K562 (cell line): Measurements from ENCODE around the gene HDAC7. TPM values are rescaled to one million over a fixed set of nuclear protein-coding genes. Genes with fewer than 3 reads are reported as not detected.

Experiments used
- ATF7 ChIP-seq: fragments of 450-650 bp; IDR thresholded peaks from 2 replicates; pipeline ENCODE4 v1.7.1; 2014; ENCODE audit warnings: mild to moderate bottlenecking, moderate library complexity
- BRF2 ChIP-seq: IDR thresholded peaks from 3 replicates; pipeline ENCODE4 v1.6.1; 2011; ENCODE audit warnings: borderline replicate concordance, mild to moderate bottlenecking; ENCODE audit not compliant: insufficient read length, insufficient read depth
- CREB3L1 ChIP-seq: fragments of 450-650 bp; IDR thresholded peaks from 2 replicates; pipeline ENCODE4 v1.6.1; 2014; ENCODE audit warnings: low read depth, mild to moderate bottlenecking, moderate library complexity, borderline replicate concordance
- HOMEZ ChIP-seq: fragments of 250-450 bp; sonication (Bioruptor Pico); IDR thresholded peaks from 2 replicates; pipeline ENCODE4 v1.4.0; 2020; ENCODE audit warnings: mild to moderate bottlenecking, moderate library complexity
- ILK ChIP-seq: fragments of 450-650 bp; IDR thresholded peaks from 2 replicates; pipeline ENCODE4 v1.6.1; 2016; ENCODE audit warnings: missing genetic modification characterization, low read depth, mild to moderate bottlenecking, missing compliant biosample characterization, moderate library complexity, borderline replicate concordance
- KAT7 ChIP-seq: sonication (generic); formaldehyde crosslinking; IDR thresholded peaks from 2 replicates; pipeline ENCODE4 v1.8.0; 2022; ENCODE audit warnings: missing genetic modification reagents, mild to moderate bottlenecking, borderline replicate concordance
- MAZ ChIP-seq, 2 experiments: fragments of 450-650 bp in 1 of 2; sonication (generic) in 1 of 2; formaldehyde crosslinking; IDR thresholded peaks in 1 of 2; conservative IDR thresholded peaks in 1 of 2; 2 replicates each; pipeline versions ENCODE4 v1.4.0 to v1.5.0; 2020; ENCODE audit warnings: mild to moderate bottlenecking in 1 of 2, missing genetic modification reagents in 1 of 2
- MBD2 ChIP-seq: sonication (generic); IDR thresholded peaks from 2 replicates; pipeline ENCODE4 v1.6.1; 2016; ENCODE audit warnings: low read depth, borderline replicate concordance
- NR3C1 ChIP-seq: sonication (generic); formaldehyde crosslinking; IDR thresholded peaks from 2 replicates; pipeline ENCODE4 v1.8.1; 2022; ENCODE audit warnings: missing genetic modification reagents
- NUFIP1 ChIP-seq: fragments of 450-650 bp; IDR thresholded peaks from 2 replicates; pipeline ENCODE4 v1.6.1; 2018; ENCODE audit not compliant: partially characterized antibody
- PHB ChIP-seq: fragments of 250-450 bp; sonication (Bioruptor Pico); IDR thresholded peaks from 2 replicates; pipeline ENCODE4 v1.5.0; 2021
- PRPF4 ChIP-seq: fragments of 200-400 bp; formaldehyde crosslinking; IDR thresholded peaks from one replicate; pipeline ENCODE4 v1.6.1; 2017; ENCODE audit warnings: low read length, low read depth, mild to moderate bottlenecking; ENCODE audit not compliant: insufficient read depth, poor library complexity, severe bottlenecking
- RBM17 ChIP-seq: fragments of 200-400 bp; formaldehyde crosslinking; IDR thresholded peaks from 2 replicates; pipeline ENCODE4 v1.6.1; 2017; ENCODE audit warnings: low read depth, mild to moderate bottlenecking, low read length, borderline replicate concordance
- RBM22 ChIP-seq: fragments of 200-400 bp; formaldehyde crosslinking; IDR thresholded peaks from 2 replicates; pipeline ENCODE4 v1.6.1; 2018; ENCODE audit warnings: low read length, low read depth; ENCODE audit not compliant: poor library complexity, severe bottlenecking
- RHOXF2B ChIP-seq: fragments of 250-450 bp; sonication (Bioruptor Pico); conservative IDR thresholded peaks from 2 replicates; pipeline ENCODE4 v1.5.1; 2021
- SIN3A ChIP-seq, 2 experiments: fragments of 150-350 bp in 1 of 2; IDR thresholded peaks; 2 replicates each; pipeline ENCODE4 v1.6.1; 2011 to 2016; ENCODE audit warnings: borderline replicate concordance in 2 of 2, low read depth in 2 of 2, low read length in 2 of 2, mild to moderate bottlenecking in 2 of 2, moderate library complexity in 2 of 2; ENCODE audit not compliant: control insufficient read depth in 1 of 2
- WHSC1 ChIP-seq: IDR thresholded peaks from one replicate; pipeline ENCODE4 v1.6.1; 2012; ENCODE audit warnings: low read length, control low read depth, inconsistent platforms
- ZC3H4 ChIP-seq: sonication (generic); formaldehyde crosslinking; IDR thresholded peaks from 2 replicates; pipeline ENCODE4 v1.9.0; 2021; ENCODE audit warnings: missing genetic modification reagents, borderline replicate concordance
- ZNF253 ChIP-seq: fragments of 250-450 bp; sonication (Bioruptor Pico); conservative IDR thresholded peaks from 2 replicates; pipeline ENCODE4 v1.6.1; 2021; ENCODE audit warnings: mild to moderate bottlenecking
- ZNF277 ChIP-seq: fragments of 250-450 bp; sonication (Bioruptor Pico); IDR thresholded peaks from 2 replicates; pipeline ENCODE4 v1.8.0; 2022; ENCODE audit warnings: inconsistent platforms, mild to moderate bottlenecking, moderate library complexity, borderline replicate concordance
- ZNF431 ChIP-seq: sonication (generic); formaldehyde crosslinking; IDR thresholded peaks from 2 replicates; pipeline ENCODE4 v1.8.0; 2022; ENCODE audit warnings: mild to moderate bottlenecking, missing genetic modification reagents
- ZNF551 ChIP-seq: fragments of 250-450 bp; sonication (Bioruptor Pico); IDR thresholded peaks from 2 replicates; pipeline ENCODE4 v1.5.0; 2021; ENCODE audit warnings: mild to moderate bottlenecking, moderate library complexity
- ZZZ3 ChIP-seq: fragments of 450-650 bp; IDR thresholded peaks from 2 replicates; pipeline ENCODE4 v1.6.1; 2016; ENCODE audit warnings: antibody characterized with exemption, mild to moderate bottlenecking, moderate library complexity
- polyA plus RNA-seq, 8 experiments: library from polyadenylated mRNA; depleted of rRNA in 4 of 8; stranded (reverse) in 5 of 8; unstranded in 3 of 8; fragments of >200 nt; fragmentation: Nextera tagmentation in 2 of 8; fragmentation: Illumina TruSeq in 1 of 8; extraction: Ambion mirVana in 2 of 8; extraction: Trizol in 1 of 8; gene quantifications; 2 replicates each; pipeline versions ENCODE4 v1.2.1 to v1.2.3, GENCODE V29; 2011 to 2014; ENCODE audit warnings: inconsistent platforms in 1 of 8, missing spikeins in 1 of 8
- total RNA-seq, 7 experiments: library from RNA; depleted of rRNA in 6 of 7; stranded (reverse); fragments of >200 nt in 6 of 7; fragmentation: Illumina TruSeq in 2 of 7; extraction: Trizol in 2 of 7; gene quantifications; 2 replicates each; pipeline versions ENCODE4 v1.2.1 to v1.2.3, GENCODE V29; 2011 to 2021; ENCODE audit warnings: low replicate concordance in 1 of 7

Gene HDAC7
- total and polyA plus RNA-seq, 9 of the 15 experiments (the other 6 are each of a cell fraction or from before 2014, with no cell fraction given): 2.5 to 129 (median 31.1) TPM

- TF ChIP-seq RHOXF2B (CRISPR knock-in tag) (no peak), ZNF253 (CRISPR knock-in tag) (no peak), WHSC1 (no peak), CREB3L1 (no peak), RBM22 (no peak), ZC3H4 (CRISPR knock-in tag) (no peak), SIN3A (IDR thresholded peaks at IDR 0.05; ENCODE audit: borderline replicate concordance in 2 of 2, control insufficient read depth in 1 of 2, low read depth in 2 of 2, low read length in 2 of 2) (no peak), MBD2 (no peak), KAT7 (CRISPR knock-in tag) (0 out of 2 replicates have a peak, but pooled peaks have one; percentile 53), PHB (CRISPR knock-in tag) (0 out of 2 replicates have a peak, but pooled peaks have one; percentile 59), NR3C1 (CRISPR knock-in tag) (no peak), HOMEZ (CRISPR knock-in tag) (no peak), BRF2 (no peak), PRPF4 (no peak), NUFIP1 (no peak), ZNF431 (0 out of 2 replicates have a peak, but pooled peaks have one; percentile 22), ZNF551 (no peak), ATF7 (no peak), MAZ (CRISPR knock-in tag; conservative IDR thresholded peaks at IDR 0.05 in 1 of 2, IDR thresholded peaks at IDR 0.05 in 1 of 2) (no peak), ZZZ3 (no peak), ILK (no peak), RBM17 (no peak), ZNF277 (no peak)
Observed at GRCh38 chr12:47818467-47819137, 1.1 kb downstream of the HDAC7 start (continued).
